Measurements from ENCODE around the gene CCDC158. TPM values are rescaled to one million over a fixed set of nuclear protein-coding genes. Genes with fewer than 3 reads are reported as not detected.
"Not testable (repeated sequence)": the region's sequence is repeated elsewhere in the genome, so short reads cannot be mapped to it uniquely, and the experiment has no call there.

CCDC158 gene
- total RNA-seq, 2 donors from 2014 or later: not detected

- Mint-ChIP-seq H3K27me3 (ENCODE audit: low read depth) (peaks cover 52% of the 10 kb centered on the region), H3K4me3 (no peak overlapping the region), H3K9me3 (peaks cover 4 to 12% of the 10 kb centered on the region in 2 donors), H3K36me3 (ENCODE audit: insufficient read depth in 2 of 2) (peaks cover 10 to 19% of the 10 kb centered on the region in 2 donors), H3K27ac (no peak overlapping the region), H3K4me1 (ENCODE audit: low read depth) (peaks cover 9% of the 10 kb centered on the region)
- DNase-seq: no peak
- no peak for ATAC-seq (replicated peaks in 1 of 2)
Measured at GRCh38 chr4:76296286-76296820, 124.6 kb downstream of the CCDC158 start.

GRCh38 chr4:76293772-76294171, 127.2 kb downstream of the CCDC158 start:
- peaks cover 4 to 12% of the 10 kb centered on the region in 2 donors for H3K9me3 Mint-ChIP-seq
- no peak overlapping the region for H3K27ac Mint-ChIP-seq
- ATAC-seq (replicated peaks in 1 of 2): no peak
- H3K36me3 Mint-ChIP-seq (ENCODE audit: insufficient read depth in 2 of 2): peaks cover 6 to 14% of the 10 kb centered on the region in 2 donors
- DNase-seq: no peak
- peaks cover 36% of the 10 kb centered on the region for H3K27me3 Mint-ChIP-seq (ENCODE audit: low read depth)
- no peak overlapping the region for H3K4me3 Mint-ChIP-seq
- no peaks in the 10 kb centered on the region for H3K4me1 Mint-ChIP-seq (ENCODE audit: low read depth)

- Mint-ChIP-seq H3K4me3 (no peak overlapping the region), H3K27ac (no peak overlapping the region), H3K36me3 (ENCODE audit: insufficient read depth in 2 of 2) (peaks cover 5 to 6% of the 10 kb centered on the region in 2 donors), H3K4me1 (ENCODE audit: low read depth) (no peaks in the 10 kb centered on the region), H3K9me3 (peaks cover 2 to 8% of the 10 kb centered on the region in 2 donors), H3K27me3 (ENCODE audit: low read depth) (peaks cover 35% of the 10 kb centered on the region)
- ATAC-seq (replicated peaks in 1 of 2) (no peak), DNase-seq (no peak)
Measured at GRCh38 chr4:76292730-76293129, 128.2 kb downstream of the CCDC158 start.

- not testable (repeated sequence) for H3K4me3 Mint-ChIP-seq; H3K4me1 Mint-ChIP-seq (ENCODE audit: low read depth); H3K27ac Mint-ChIP-seq; H3K36me3 Mint-ChIP-seq (ENCODE audit: insufficient read depth in 2 of 2); H3K9me3 Mint-ChIP-seq; DNase-seq
- ATAC-seq (replicated peaks in 1 of 2): peak in 1 of 2 donors; percentile 36
- peaks cover 34% of the 10 kb centered on the region for H3K27me3 Mint-ChIP-seq (ENCODE audit: low read depth)
Measured at GRCh38 chr4:76287811-76288210, 133.1 kb downstream of the CCDC158 start.

GRCh38 chr4:76283900-76284299, 137.0 kb downstream of the CCDC158 start:
- H3K27ac Mint-ChIP-seq: no peak overlapping the region
- no peaks in the 10 kb centered on the region for H3K9me3 Mint-ChIP-seq
- H3K27me3 Mint-ChIP-seq (ENCODE audit: low read depth): peaks cover 22% of the 10 kb centered on the region
- H3K4me3 Mint-ChIP-seq: no peak overlapping the region
- ATAC-seq (replicated peaks in 1 of 2): no peak
- H3K36me3 Mint-ChIP-seq (ENCODE audit: insufficient read depth in 2 of 2): peaks cover 0 to 5% of the 10 kb centered on the region in 2 donors
- peaks cover 4% of the 10 kb centered on the region for H3K4me1 Mint-ChIP-seq (ENCODE audit: low read depth)
- no peak for DNase-seq

- DNase-seq (no peak), ATAC-seq (replicated peaks in 1 of 2) (no peak)
- Mint-ChIP-seq H3K36me3 (ENCODE audit: insufficient read depth in 2 of 2) (peaks cover 0 to 5% of the 10 kb centered on the region in 2 donors), H3K27ac (no peak overlapping the region), H3K9me3 (no peaks in the 10 kb centered on the region), H3K27me3 (ENCODE audit: low read depth) (peaks cover 21% of the 10 kb centered on the region), H3K4me3 (no peak overlapping the region), H3K4me1 (ENCODE audit: low read depth) (peaks cover 4% of the 10 kb centered on the region)
Measured at GRCh38 chr4:76282941-76283689, 137.8 kb downstream of the CCDC158 start.

- not testable (repeated sequence) for H3K27ac Mint-ChIP-seq; H3K4me1 Mint-ChIP-seq (ENCODE audit: low read depth); H3K36me3 Mint-ChIP-seq (ENCODE audit: insufficient read depth in 2 of 2); DNase-seq; ATAC-seq (replicated peaks in 1 of 2); H3K9me3 Mint-ChIP-seq; H3K4me3 Mint-ChIP-seq; H3K27me3 Mint-ChIP-seq (ENCODE audit: low read depth)
Measured at GRCh38 chr4:76281594-76281993, 139.3 kb downstream of the CCDC158 start.

- ATAC-seq (replicated peaks in 1 of 2) (no peak), DNase-seq (no peak)
- Mint-ChIP-seq H3K4me1 (ENCODE audit: low read depth) (peaks cover 4% of the 10 kb centered on the region), H3K9me3 (no peaks in the 10 kb centered on the region), H3K4me3 (no peak overlapping the region), H3K27ac (no peak overlapping the region), H3K36me3 (ENCODE audit: insufficient read depth in 2 of 2) (no peaks in the 10 kb centered on the region), H3K27me3 (ENCODE audit: low read depth) (peaks cover 7% of the 10 kb centered on the region)
Measured at GRCh38 chr4:76280488-76281441, 140.2 kb downstream of the CCDC158 start.

- ATAC-seq (replicated peaks in 1 of 2): peak in 1 of 2 donors; percentile 39
- Mint-ChIP-seq H3K9me3 (no peaks in the 10 kb centered on the region), H3K36me3 (ENCODE audit: insufficient read depth in 2 of 2) (no peaks in the 10 kb centered on the region), H3K27me3 (ENCODE audit: low read depth) (peaks cover 18% of the 10 kb centered on the region), H3K4me1 (ENCODE audit: low read depth) (peaks cover 4% of the 10 kb centered on the region), H3K4me3 (no peak overlapping the region), H3K27ac (no peak overlapping the region)
- DNase-seq: no peak
Measured at GRCh38 chr4:76279462-76279861, 141.5 kb downstream of the CCDC158 start.

GRCh38 chr4:76278583-76278982, 142.4 kb downstream of the CCDC158 start:
- no peak overlapping the region for H3K27ac Mint-ChIP-seq
- H3K4me1 Mint-ChIP-seq (ENCODE audit: low read depth): no peaks in the 10 kb centered on the region
- DNase-seq: no peak
- H3K4me3 Mint-ChIP-seq: no peak overlapping the region
- H3K36me3 Mint-ChIP-seq (ENCODE audit: insufficient read depth in 2 of 2): no peaks in the 10 kb centered on the region
- ATAC-seq (replicated peaks in 1 of 2): no peak
- H3K27me3 Mint-ChIP-seq (ENCODE audit: low read depth): peaks cover 19% of the 10 kb centered on the region
- no peaks in the 10 kb centered on the region for H3K9me3 Mint-ChIP-seq

- H3K27ac Mint-ChIP-seq: no peak overlapping the region
- H3K36me3 Mint-ChIP-seq (ENCODE audit: insufficient read depth in 2 of 2): no peaks in the 10 kb centered on the region
- no peak for ATAC-seq (replicated peaks in 1 of 2)
- no peaks in the 10 kb centered on the region for H3K9me3 Mint-ChIP-seq
- H3K27me3 Mint-ChIP-seq (ENCODE audit: low read depth): peaks cover 27% of the 10 kb centered on the region
- no peak for DNase-seq
- H3K4me1 Mint-ChIP-seq (ENCODE audit: low read depth): no peaks in the 10 kb centered on the region
- no peak overlapping the region for H3K4me3 Mint-ChIP-seq
Measured at GRCh38 chr4:76277667-76278066, 143.3 kb downstream of the CCDC158 start.

GRCh38 chr4:76276813-76277212, 144.1 kb downstream of the CCDC158 start:
- Mint-ChIP-seq H3K27me3 (ENCODE audit: low read depth) (peaks cover 27% of the 10 kb centered on the region), H3K4me3 (no peak overlapping the region), H3K27ac (no peak overlapping the region), H3K9me3 (no peaks in the 10 kb centered on the region), H3K36me3 (ENCODE audit: insufficient read depth in 2 of 2) (no peaks in the 10 kb centered on the region), H3K4me1 (ENCODE audit: low read depth) (no peaks in the 10 kb centered on the region)
- ATAC-seq (replicated peaks in 1 of 2): no peak
- no peak for DNase-seq

- peaks cover 31% of the 10 kb centered on the region for H3K27me3 Mint-ChIP-seq (ENCODE audit: low read depth)
- H3K9me3 Mint-ChIP-seq: no peaks in the 10 kb centered on the region
- H3K36me3 Mint-ChIP-seq (ENCODE audit: insufficient read depth in 2 of 2): no peaks in the 10 kb centered on the region
- no peak overlapping the region for H3K27ac Mint-ChIP-seq
- DNase-seq (no peak), ATAC-seq (replicated peaks in 1 of 2) (no peak)
- H3K4me3 Mint-ChIP-seq: no peak overlapping the region
- H3K4me1 Mint-ChIP-seq (ENCODE audit: low read depth): no peaks in the 10 kb centered on the region
Measured at GRCh38 chr4:76275486-76276124, 145.3 kb downstream of the CCDC158 start.

All from activated T-cell treated with anti-CD3 and anti-CD28 coated beads, Interleukin-2, amount 50 U/mL, for 72 hours (primary cell).